Liver (tissue), 9 donors: ENCODE data around the gene PITRM1. TPM values are rescaled to one million over a fixed set of nuclear protein-coding genes. Genes with fewer than 3 reads are reported as not detected.

Experiments used
- DNase-seq: peaks from one replicate; pipeline ENCODE4 v3.0.0-alpha.2; 2017; ENCODE audit warnings: low spot score
- H3K27ac ChIP-seq, 2 donors: one replicate each; pipeline ENCODE4 v1.7.0; 2013; ENCODE audit warnings: inconsistent platforms in 2 of 2, low read length in 2 of 2, control low read depth in 1 of 2, low read depth in 1 of 2, mild to moderate bottlenecking in 1 of 2
- H3K27me3 ChIP-seq, 4 donors: one replicate each; pipeline versions ENCODE4 v1.6.1 to v1.7.0; 2013; ENCODE audit warnings: low read length in 3 of 4, inconsistent platforms in 1 of 4, mild to moderate bottlenecking in 1 of 4, moderate library complexity in 1 of 4; ENCODE audit not compliant: control insufficient read depth in 4 of 4, insufficient read depth in 4 of 4
- H3K36me3 ChIP-seq, 4 donors: one replicate each; pipeline versions ENCODE4 v1.6.1 to v1.7.0; 2013; ENCODE audit warnings: low read length in 3 of 4, mild to moderate bottlenecking in 3 of 4, low read depth in 1 of 4, moderate library complexity in 1 of 4; ENCODE audit not compliant: control insufficient read depth in 4 of 4, insufficient read depth in 3 of 4
- H3K4me1 ChIP-seq, 4 donors: one replicate each; pipeline versions ENCODE4 v1.6.1 to v1.7.0; 2013; ENCODE audit warnings: low read length in 3 of 4, mild to moderate bottlenecking in 3 of 4, moderate library complexity in 1 of 4; ENCODE audit not compliant: control insufficient read depth in 4 of 4, insufficient read depth in 4 of 4
- H3K4me3 ChIP-seq, 3 donors: one replicate each; pipeline versions ENCODE4 v1.6.1 to v1.7.0; 2013; ENCODE audit warnings: low read length in 3 of 3, control low read depth in 1 of 3, low read depth in 1 of 3, mild to moderate bottlenecking in 1 of 3
- H3K9ac ChIP-seq, 2 donors: one replicate each; pipeline ENCODE4 v1.7.0; 2013; ENCODE audit warnings: low read length in 2 of 2, mild to moderate bottlenecking in 2 of 2, moderate library complexity in 2 of 2, control low read depth in 1 of 2, low read depth in 1 of 2
- H3K9me3 ChIP-seq, 4 donors: one replicate each; pipeline versions ENCODE4 v1.6.1 to v1.7.0; 2013; ENCODE audit warnings: low read length in 3 of 4; ENCODE audit not compliant: control insufficient read depth in 4 of 4
- FOXA1 ChIP-seq: IDR thresholded peaks from 2 replicates; pipeline ENCODE4 v1.6.1; 2016; ENCODE audit warnings: antibody characterized with exemption
- FOXA2 ChIP-seq: IDR thresholded peaks from 2 replicates; pipeline ENCODE4 v1.6.1; 2016; ENCODE audit warnings: antibody characterized with exemption
- HNF4A ChIP-seq, 2 donors: conservative IDR thresholded peaks; 2 replicates each; pipeline ENCODE4 v1.6.1; 2016; ENCODE audit warnings: antibody characterized with exemption in 2 of 2, mild to moderate bottlenecking in 2 of 2
- HNF4G ChIP-seq: IDR thresholded peaks from 2 replicates; pipeline ENCODE4 v1.6.1; 2016; ENCODE audit warnings: antibody characterized with exemption
- JUND ChIP-seq, 2 donors: IDR thresholded peaks; 2 replicates each; pipeline ENCODE4 v1.6.1; 2016; ENCODE audit warnings: antibody characterized with exemption in 2 of 2
- NR2F2 ChIP-seq: IDR thresholded peaks from 2 replicates; pipeline ENCODE4 v1.6.1; 2016; ENCODE audit warnings: antibody characterized with exemption
- RAD21 ChIP-seq, 2 donors: IDR thresholded peaks; 2 replicates each; pipeline ENCODE4 v1.6.1; 2016; ENCODE audit warnings: antibody characterized with exemption in 2 of 2, mild to moderate bottlenecking in 2 of 2
- TAF1 ChIP-seq: conservative IDR thresholded peaks from 2 replicates; pipeline ENCODE4 v1.6.1; 2016; ENCODE audit warnings: antibody characterized with exemption, mild to moderate bottlenecking
- YY1 ChIP-seq: IDR thresholded peaks from 2 replicates; pipeline ENCODE4 v1.6.1; 2016; ENCODE audit warnings: antibody characterized with exemption, mild to moderate bottlenecking
- WGBS: extraction: QIAGEN DNeasy Blood & Tissue Kit; methylation state at CpG from one replicate; pipeline ENCODE4 v1.1.7; 2013; 5-methylcytosine and 5-hydroxymethylcytosine counted together
- polyA plus RNA-seq, 2 donors: library from polyadenylated mRNA; stranded (reverse) in 1 of 2; unstranded in 1 of 2; fragments of 200-250 nt in 1 of 2; fragments of >200 nt in 1 of 2; fragmentation: Nextera tagmentation in 1 of 2; extraction: Ambion mirVana in 1 of 2; gene quantifications; one replicate each; pipeline versions ENCODE4 v1.2.1 to v1.2.3, GENCODE V29; 2013 to 2015
- total RNA-seq, 2 donors: library from RNA; depleted of rRNA; stranded (reverse); fragments of >200 nt; gene quantifications; one replicate each; pipeline ENCODE4 v1.2.3, GENCODE V29; 2014
- TF ChIP-seq, protein P1 (sequence below): fragments of 150-350 bp; IDR thresholded peaks from 2 replicates; pipeline ENCODE4 v1.5.1; 2017; ENCODE audit warnings: improper control_type of control experiment, low read depth, low read length; ENCODE audit not compliant: missing input control
- TF ChIP-seq, protein P2 (sequence below): IDR thresholded peaks from 2 replicates; pipeline ENCODE4 v1.6.1; 2016; ENCODE audit warnings: antibody characterized with exemption, mild to moderate bottlenecking
- TF ChIP-seq, protein P3 (sequence below): IDR thresholded peaks from 2 replicates; pipeline ENCODE4 v1.6.1; 2016; ENCODE audit warnings: antibody characterized with exemption
- TF ChIP-seq, protein P4 (sequence below): IDR thresholded peaks from 2 replicates; pipeline ENCODE4 v1.6.1; 2016; ENCODE audit warnings: antibody characterized with exemption
- TF ChIP-seq, protein P5 (sequence below): IDR thresholded peaks from 2 replicates; pipeline ENCODE4 v1.6.1; 2016; ENCODE audit warnings: antibody characterized with exemption
- donor health status: healthy.
- donor health status: healthy.
- donor health status: healthy.
- donor health status: healthy.
- donor health status: healthy.

PITRM1 gene
- total and polyA plus RNA-seq, 4 donors: 21.1 to 43.1 (median 27.7) TPM

DNA sequence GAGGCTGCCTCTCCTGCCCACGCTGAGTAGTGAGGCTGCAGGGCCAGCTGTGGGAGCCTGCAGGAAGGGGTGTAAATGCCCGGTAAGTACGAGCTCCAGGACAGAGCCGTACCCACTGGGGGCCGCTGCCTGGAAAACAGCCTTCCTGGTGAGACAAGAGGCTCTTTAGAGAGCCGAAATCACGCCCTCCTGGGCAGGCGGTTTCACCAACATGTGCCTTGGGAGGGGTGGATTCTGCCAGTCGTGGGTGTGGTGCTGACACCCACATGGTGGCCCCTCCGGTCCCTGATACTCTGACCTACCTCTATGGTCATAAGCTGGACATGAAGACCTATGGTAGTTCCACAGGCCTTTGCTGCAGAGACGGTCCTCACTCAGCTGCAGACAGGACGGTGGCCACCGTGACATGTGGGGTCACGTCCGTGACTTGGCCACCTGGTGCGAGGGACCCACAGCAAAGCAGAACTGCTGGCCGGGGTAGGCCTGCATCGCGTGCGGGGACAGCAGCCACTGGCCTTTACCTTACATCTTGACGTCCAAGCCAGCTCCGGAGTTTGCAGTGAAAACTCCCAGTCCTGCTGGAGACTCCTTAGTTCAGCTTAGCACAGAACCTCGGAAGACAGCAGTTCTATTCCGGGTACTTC, 46.9 kb downstream of the PITRM1 start:
- DNase-seq: no peak
- 93% methylated on average over 24 of the region's 24 CpGs for WGBS
- H3K36me3 ChIP-seq: no peaks in the 10 kb centered on the region

More for the DNA sequence above, 46.9 kb downstream of the PITRM1 start:
- no peak overlapping the region for H3K9ac ChIP-seq
- no peaks in the 10 kb centered on the region for H3K4me1 ChIP-seq
- peaks cover 0 to 1% (median 0%) of the 10 kb centered on the region in 4 donors for H3K9me3 ChIP-seq
- H3K4me3 ChIP-seq: no peak overlapping the region
- no peak for TF ChIP-seq HNF4G
- TF ChIP-seq, protein P1, sequence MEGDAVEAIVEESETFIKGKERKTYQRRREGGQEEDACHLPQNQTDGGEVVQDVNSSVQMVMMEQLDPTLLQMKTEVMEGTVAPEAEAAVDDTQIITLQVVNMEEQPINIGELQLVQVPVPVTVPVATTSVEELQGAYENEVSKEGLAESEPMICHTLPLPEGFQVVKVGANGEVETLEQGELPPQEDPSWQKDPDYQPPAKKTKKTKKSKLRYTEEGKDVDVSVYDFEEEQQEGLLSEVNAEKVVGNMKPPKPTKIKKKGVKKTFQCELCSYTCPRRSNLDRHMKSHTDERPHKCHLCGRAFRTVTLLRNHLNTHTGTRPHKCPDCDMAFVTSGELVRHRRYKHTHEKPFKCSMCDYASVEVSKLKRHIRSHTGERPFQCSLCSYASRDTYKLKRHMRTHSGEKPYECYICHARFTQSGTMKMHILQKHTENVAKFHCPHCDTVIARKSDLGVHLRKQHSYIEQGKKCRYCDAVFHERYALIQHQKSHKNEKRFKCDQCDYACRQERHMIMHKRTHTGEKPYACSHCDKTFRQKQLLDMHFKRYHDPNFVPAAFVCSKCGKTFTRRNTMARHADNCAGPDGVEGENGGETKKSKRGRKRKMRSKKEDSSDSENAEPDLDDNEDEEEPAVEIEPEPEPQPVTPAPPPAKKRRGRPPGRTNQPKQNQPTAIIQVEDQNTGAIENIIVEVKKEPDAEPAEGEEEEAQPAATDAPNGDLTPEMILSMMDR: no peak
- no peak for TF ChIP-seq JUND (IDR thresholded peaks at IDR 0.05)
- TF ChIP-seq, protein P2, sequence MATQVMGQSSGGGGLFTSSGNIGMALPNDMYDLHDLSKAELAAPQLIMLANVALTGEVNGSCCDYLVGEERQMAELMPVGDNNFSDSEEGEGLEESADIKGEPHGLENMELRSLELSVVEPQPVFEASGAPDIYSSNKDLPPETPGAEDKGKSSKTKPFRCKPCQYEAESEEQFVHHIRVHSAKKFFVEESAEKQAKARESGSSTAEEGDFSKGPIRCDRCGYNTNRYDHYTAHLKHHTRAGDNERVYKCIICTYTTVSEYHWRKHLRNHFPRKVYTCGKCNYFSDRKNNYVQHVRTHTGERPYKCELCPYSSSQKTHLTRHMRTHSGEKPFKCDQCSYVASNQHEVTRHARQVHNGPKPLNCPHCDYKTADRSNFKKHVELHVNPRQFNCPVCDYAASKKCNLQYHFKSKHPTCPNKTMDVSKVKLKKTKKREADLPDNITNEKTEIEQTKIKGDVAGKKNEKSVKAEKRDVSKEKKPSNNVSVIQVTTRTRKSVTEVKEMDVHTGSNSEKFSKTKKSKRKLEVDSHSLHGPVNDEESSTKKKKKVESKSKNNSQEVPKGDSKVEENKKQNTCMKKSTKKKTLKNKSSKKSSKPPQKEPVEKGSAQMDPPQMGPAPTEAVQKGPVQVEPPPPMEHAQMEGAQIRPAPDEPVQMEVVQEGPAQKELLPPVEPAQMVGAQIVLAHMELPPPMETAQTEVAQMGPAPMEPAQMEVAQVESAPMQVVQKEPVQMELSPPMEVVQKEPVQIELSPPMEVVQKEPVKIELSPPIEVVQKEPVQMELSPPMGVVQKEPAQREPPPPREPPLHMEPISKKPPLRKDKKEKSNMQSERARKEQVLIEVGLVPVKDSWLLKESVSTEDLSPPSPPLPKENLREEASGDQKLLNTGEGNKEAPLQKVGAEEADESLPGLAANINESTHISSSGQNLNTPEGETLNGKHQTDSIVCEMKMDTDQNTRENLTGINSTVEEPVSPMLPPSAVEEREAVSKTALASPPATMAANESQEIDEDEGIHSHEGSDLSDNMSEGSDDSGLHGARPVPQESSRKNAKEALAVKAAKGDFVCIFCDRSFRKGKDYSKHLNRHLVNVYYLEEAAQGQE: no peak
- TF ChIP-seq, protein P3, sequence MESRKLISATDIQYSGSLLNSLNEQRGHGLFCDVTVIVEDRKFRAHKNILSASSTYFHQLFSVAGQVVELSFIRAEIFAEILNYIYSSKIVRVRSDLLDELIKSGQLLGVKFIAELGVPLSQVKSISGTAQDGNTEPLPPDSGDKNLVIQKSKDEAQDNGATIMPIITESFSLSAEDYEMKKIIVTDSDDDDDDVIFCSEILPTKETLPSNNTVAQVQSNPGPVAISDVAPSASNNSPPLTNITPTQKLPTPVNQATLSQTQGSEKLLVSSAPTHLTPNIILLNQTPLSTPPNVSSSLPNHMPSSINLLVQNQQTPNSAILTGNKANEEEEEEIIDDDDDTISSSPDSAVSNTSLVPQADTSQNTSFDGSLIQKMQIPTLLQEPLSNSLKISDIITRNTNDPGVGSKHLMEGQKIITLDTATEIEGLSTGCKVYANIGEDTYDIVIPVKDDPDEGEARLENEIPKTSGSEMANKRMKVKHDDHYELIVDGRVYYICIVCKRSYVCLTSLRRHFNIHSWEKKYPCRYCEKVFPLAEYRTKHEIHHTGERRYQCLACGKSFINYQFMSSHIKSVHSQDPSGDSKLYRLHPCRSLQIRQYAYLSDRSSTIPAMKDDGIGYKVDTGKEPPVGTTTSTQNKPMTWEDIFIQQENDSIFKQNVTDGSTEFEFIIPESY: no peak
- TF ChIP-seq FOXA2: no peak
- TF ChIP-seq RAD21 (IDR thresholded peaks at IDR 0.05): no peak
- no peak for TF ChIP-seq YY1
- TF ChIP-seq NR2F2: no peak
- no peak for TF ChIP-seq TAF1
- TF ChIP-seq, protein P4, sequence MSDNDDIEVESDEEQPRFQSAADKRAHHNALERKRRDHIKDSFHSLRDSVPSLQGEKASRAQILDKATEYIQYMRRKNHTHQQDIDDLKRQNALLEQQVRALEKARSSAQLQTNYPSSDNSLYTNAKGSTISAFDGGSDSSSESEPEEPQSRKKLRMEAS: no peak
- TF ChIP-seq FOXA1: no peak
- TF ChIP-seq, protein P5, sequence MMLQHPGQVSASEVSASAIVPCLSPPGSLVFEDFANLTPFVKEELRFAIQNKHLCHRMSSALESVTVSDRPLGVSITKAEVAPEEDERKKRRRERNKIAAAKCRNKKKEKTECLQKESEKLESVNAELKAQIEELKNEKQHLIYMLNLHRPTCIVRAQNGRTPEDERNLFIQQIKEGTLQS: no peak
- no peak for TF ChIP-seq HNF4A (conservative IDR thresholded peaks at IDR 0.05)
- no peak overlapping the region for H3K27ac ChIP-seq
- H3K27me3 ChIP-seq: no peaks in the 10 kb centered on the region
